ENCODE measurements around the gene FAM83F.

DNA sequence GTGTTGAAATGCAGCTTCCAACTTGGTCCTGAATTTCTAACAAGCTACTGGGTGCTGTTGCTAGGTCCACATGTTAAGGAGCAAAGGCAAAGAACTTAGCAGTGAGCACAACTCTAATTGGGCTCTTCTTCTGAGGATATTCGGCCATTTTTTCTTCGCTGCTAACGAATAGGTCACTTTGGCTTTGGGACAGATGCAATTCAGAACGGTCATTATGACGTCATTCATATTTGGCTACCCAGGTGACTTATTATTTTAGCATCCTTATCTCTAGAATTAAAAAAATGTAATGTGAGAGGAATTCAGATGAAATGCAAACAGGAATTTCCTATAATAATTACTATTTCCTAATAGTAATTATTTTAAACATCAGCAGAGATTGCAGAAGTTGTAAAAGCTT is 20.7 kb upstream of the FAM83F start:
- TF ChIP-seq, protein P1, sequence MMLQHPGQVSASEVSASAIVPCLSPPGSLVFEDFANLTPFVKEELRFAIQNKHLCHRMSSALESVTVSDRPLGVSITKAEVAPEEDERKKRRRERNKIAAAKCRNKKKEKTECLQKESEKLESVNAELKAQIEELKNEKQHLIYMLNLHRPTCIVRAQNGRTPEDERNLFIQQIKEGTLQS (IDR thresholded peaks at IDR 0.05): no peak
- TF ChIP-seq, protein P2, sequence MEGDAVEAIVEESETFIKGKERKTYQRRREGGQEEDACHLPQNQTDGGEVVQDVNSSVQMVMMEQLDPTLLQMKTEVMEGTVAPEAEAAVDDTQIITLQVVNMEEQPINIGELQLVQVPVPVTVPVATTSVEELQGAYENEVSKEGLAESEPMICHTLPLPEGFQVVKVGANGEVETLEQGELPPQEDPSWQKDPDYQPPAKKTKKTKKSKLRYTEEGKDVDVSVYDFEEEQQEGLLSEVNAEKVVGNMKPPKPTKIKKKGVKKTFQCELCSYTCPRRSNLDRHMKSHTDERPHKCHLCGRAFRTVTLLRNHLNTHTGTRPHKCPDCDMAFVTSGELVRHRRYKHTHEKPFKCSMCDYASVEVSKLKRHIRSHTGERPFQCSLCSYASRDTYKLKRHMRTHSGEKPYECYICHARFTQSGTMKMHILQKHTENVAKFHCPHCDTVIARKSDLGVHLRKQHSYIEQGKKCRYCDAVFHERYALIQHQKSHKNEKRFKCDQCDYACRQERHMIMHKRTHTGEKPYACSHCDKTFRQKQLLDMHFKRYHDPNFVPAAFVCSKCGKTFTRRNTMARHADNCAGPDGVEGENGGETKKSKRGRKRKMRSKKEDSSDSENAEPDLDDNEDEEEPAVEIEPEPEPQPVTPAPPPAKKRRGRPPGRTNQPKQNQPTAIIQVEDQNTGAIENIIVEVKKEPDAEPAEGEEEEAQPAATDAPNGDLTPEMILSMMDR (IDR thresholded peaks at IDR 0.05; ENCODE audit: low read depth, low read length, missing input control): no peak
- TF ChIP-seq, protein P3, sequence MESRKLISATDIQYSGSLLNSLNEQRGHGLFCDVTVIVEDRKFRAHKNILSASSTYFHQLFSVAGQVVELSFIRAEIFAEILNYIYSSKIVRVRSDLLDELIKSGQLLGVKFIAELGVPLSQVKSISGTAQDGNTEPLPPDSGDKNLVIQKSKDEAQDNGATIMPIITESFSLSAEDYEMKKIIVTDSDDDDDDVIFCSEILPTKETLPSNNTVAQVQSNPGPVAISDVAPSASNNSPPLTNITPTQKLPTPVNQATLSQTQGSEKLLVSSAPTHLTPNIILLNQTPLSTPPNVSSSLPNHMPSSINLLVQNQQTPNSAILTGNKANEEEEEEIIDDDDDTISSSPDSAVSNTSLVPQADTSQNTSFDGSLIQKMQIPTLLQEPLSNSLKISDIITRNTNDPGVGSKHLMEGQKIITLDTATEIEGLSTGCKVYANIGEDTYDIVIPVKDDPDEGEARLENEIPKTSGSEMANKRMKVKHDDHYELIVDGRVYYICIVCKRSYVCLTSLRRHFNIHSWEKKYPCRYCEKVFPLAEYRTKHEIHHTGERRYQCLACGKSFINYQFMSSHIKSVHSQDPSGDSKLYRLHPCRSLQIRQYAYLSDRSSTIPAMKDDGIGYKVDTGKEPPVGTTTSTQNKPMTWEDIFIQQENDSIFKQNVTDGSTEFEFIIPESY (IDR thresholded peaks at IDR 0.05): no peak
- TF ChIP-seq EGR1 (IDR thresholded peaks at IDR 0.05; ENCODE audit: low read depth in 2 of 2) (no peak), JUND (IDR thresholded peaks at IDR 0.05) (no peak), SP1 (IDR thresholded peaks at IDR 0.05) (no peak), HNF4A (conservative IDR thresholded peaks at IDR 0.05) (no peak), YY1 (IDR thresholded peaks at IDR 0.05) (no peak), TAF1 (conservative IDR thresholded peaks at IDR 0.05) (no peak)
- TF ChIP-seq, protein P4, sequence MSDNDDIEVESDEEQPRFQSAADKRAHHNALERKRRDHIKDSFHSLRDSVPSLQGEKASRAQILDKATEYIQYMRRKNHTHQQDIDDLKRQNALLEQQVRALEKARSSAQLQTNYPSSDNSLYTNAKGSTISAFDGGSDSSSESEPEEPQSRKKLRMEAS (IDR thresholded peaks at IDR 0.05): no peak
- TF ChIP-seq, protein P5, sequence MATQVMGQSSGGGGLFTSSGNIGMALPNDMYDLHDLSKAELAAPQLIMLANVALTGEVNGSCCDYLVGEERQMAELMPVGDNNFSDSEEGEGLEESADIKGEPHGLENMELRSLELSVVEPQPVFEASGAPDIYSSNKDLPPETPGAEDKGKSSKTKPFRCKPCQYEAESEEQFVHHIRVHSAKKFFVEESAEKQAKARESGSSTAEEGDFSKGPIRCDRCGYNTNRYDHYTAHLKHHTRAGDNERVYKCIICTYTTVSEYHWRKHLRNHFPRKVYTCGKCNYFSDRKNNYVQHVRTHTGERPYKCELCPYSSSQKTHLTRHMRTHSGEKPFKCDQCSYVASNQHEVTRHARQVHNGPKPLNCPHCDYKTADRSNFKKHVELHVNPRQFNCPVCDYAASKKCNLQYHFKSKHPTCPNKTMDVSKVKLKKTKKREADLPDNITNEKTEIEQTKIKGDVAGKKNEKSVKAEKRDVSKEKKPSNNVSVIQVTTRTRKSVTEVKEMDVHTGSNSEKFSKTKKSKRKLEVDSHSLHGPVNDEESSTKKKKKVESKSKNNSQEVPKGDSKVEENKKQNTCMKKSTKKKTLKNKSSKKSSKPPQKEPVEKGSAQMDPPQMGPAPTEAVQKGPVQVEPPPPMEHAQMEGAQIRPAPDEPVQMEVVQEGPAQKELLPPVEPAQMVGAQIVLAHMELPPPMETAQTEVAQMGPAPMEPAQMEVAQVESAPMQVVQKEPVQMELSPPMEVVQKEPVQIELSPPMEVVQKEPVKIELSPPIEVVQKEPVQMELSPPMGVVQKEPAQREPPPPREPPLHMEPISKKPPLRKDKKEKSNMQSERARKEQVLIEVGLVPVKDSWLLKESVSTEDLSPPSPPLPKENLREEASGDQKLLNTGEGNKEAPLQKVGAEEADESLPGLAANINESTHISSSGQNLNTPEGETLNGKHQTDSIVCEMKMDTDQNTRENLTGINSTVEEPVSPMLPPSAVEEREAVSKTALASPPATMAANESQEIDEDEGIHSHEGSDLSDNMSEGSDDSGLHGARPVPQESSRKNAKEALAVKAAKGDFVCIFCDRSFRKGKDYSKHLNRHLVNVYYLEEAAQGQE (IDR thresholded peaks at IDR 0.05): no peak
